Measurements from ENCODE around the gene MAN2A2.

The MAN2A2 gene

GRCh38 chr15:90901175-90902039 is 1.7 kb upstream of the MAN2A2 start:
- no peak for DNase-seq (ENCODE audit: insufficient read length, low spot score)
- no peak for FAIRE-seq
- no peak for TF ChIP-seq CTCF (IDR thresholded peaks at IDR 0.05; ENCODE audit: insufficient read depth, missing control alignments)

DNA sequence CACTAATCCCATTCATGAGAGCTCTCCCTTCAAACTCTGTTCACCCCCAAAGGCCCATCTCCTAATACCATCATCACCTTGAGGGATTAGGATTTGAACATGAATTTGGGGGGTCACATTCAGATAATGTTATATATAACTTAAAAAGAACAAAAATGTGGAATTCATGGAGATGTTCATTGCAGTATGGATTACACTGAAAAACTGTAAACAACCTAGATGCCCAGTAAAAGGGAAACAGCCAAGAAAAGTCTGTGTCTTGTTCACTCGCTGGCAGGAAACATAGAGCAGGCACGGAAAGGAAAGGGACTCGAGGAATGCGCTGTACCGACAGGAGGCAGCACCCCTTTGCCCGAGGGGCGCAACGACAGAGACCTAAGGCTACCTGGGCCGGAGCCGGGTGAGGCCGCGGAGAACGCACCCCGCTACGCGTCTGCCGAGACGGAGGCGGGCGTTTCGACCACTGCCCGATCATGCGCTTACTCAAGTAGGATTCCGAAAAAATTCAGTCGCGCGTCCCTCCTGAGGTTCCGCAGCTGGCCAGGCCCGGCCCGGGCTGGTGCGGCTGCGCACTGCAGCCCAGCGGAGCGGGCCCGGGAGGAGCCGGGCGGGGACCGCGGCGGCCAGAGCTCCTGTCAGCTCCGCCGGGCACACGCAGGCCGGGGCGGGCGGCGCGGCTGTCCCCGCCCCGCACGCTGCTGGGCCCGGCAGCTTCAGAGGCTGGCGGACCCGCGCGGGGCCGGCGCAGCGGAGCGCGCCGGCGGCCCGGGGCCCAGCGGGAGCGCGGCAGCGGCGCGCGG is 862 bp upstream of the MAN2A2 start:
- no peak for FAIRE-seq
- DNase-seq (ENCODE audit: insufficient read length, low spot score): peak; percentile 88
- peak; percentile 58 for TF ChIP-seq CTCF (IDR thresholded peaks at IDR 0.05; ENCODE audit: insufficient read depth, missing control alignments)

DNA sequence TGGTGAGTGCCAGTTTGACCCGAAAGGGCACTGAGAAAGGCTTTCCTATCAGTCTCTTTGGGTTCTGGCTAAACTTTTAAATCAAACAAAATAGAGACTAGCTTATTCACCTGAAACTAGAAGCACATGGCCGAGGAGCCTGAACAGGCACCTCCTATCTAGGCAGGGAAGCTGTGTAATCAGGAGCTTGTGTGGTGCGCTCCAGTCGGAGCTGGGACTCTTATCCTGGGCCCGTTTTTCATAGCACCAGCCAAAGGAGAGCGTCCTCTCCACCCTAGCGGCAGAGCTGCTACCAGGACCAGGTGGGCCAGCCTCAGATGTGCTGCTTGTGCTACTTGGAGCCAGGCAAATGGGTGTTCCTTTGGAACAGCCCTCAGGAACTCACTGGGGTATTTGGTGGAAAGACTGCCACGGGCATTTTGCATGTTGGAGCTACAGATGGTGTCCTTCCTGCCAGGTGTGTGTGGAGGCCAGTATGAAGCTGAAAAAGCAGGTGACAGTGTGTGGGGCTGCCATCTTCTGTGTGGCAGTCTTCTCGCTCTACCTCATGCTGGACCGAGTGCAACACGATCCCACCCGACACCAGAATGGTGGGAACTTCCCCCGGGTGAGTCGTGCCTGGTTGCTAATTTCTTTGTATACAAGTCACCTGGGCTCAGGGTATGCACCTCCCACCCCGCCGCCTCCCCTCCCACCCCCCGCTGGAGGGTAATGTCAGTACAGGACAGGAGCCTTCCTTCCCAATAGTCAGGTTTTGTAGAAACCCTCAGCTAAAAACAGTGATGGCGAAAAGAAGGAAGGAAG is 833 bp downstream of the MAN2A2 start:
- no peak for TF ChIP-seq CTCF (IDR thresholded peaks at IDR 0.05; ENCODE audit: insufficient read depth, missing control alignments)
- DNase-seq (ENCODE audit: insufficient read length, low spot score) (no peak), FAIRE-seq (no peak)

DNA sequence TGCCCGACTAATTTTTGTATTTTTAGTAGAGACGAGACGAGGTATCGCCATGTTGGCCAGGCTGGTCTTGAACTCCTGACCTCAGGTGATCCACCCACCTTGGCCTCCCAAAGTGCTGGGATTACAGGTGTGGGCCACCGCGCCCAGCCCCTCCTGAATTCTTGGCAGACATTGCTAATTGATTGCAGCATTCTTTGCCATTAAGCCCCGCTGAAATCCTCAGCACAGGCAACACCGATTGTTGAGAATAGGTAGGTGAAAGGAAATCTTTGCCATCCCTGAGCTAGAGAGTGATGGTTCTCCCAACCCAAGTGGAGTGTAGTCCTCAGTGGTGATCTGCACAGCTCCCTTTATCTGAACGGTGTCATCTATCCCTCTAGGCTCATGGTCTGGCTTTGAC is 1.6 kb downstream of the MAN2A2 start:
- DNase-seq (ENCODE audit: insufficient read length, low spot score) (no peak), FAIRE-seq (no peak)
- TF ChIP-seq CTCF (IDR thresholded peaks at IDR 0.05; ENCODE audit: insufficient read depth, missing control alignments): no peak

GRCh38 chr15:90905306-90906180 is 2.4 kb downstream of the MAN2A2 start:
- TF ChIP-seq CTCF (IDR thresholded peaks at IDR 0.05; ENCODE audit: insufficient read depth, missing control alignments): no peak
- FAIRE-seq: no peak

GRCh38 chr15:90906181-90906849 is 3.2 kb downstream of the MAN2A2 start:
- no peak for DNase-seq (ENCODE audit: insufficient read length, low spot score)
- no peak for FAIRE-seq
- no peak for TF ChIP-seq CTCF (IDR thresholded peaks at IDR 0.05; ENCODE audit: insufficient read depth, missing control alignments)

More at GRCh38 chr15:90905306-90906180, 2.4 kb downstream of the MAN2A2 start:
- no peak for DNase-seq (ENCODE audit: insufficient read length, low spot score)

Measured in D721Med (cell line).